ENCODE results near the gene MGAT5B.

The MGAT5B gene

GRCh38 chr17:76932402-76933333 lies 64.5 kb downstream of the MGAT5B start:
- DNase-seq: no peak

GRCh38 chr17:76934561-76935320 lies 66.5 kb downstream of the MGAT5B start:
- DNase-seq: no peak

- no peak for DNase-seq
Observed at GRCh38 chr17:76935331-76935730, 67.1 kb downstream of the MGAT5B start.

- no peak for DNase-seq
Observed at GRCh38 chr17:76937238-76937637, 69.0 kb downstream of the MGAT5B start.

DNA sequence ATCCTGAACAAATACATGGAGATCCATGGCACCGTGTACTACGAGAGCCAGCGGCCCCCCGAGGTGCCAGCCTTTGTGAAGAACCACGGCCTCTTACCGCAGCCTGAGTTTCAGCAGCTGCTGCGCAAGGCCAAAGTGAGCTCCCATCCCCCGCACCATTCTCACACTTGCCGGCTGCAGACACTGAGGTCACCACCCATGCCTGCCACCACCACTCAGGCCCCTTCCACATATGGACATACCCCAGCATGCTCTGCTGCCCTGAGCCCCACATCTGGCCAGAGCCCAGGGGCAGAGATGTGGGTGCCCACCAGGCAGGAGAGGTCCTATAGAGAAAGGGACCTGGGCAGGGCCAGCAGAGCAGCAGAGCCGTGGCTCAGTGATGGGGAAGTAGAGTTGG lies 69.8 kb downstream of the MGAT5B start:
- no peak for DNase-seq

- no peak for DNase-seq
Observed at GRCh38 chr17:76940295-76940694, 72.1 kb downstream of the MGAT5B start.

DNA sequence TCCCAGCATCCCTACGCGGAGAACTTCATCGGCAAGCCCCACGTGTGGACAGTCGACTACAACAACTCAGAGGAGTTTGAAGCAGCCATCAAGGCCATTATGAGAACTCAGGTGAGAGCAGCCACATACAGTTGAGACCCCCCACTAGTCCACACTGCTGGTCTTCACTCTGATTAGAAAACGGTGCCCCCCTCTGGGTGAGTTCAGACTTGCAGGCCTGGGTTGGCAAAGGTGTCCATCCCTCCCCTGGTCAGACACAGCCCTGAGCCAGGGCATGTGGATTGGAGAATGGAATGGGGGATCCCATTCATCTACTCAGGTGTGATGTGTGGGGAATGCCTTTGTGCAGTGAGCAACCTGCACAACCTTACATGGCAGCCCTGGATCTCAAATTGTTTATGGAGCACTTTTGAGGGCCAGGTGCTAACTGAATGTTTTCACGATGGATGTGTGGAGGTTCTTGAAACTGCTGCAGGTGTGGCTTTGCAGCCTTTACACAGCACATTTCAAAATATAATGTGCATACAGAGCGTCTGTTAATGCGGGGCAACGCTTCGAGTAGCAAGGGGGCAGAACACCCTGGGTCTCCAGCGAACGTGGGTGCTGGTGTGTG lies 72.6 kb downstream of the MGAT5B start:
- DNase-seq: no peak

GRCh38 chr17:76943202-76943601 lies 75.0 kb downstream of the MGAT5B start:
- no peak for DNase-seq

- no peak for DNase-seq
Observed at GRCh38 chr17:76943781-76944213, 75.6 kb downstream of the MGAT5B start.

- DNase-seq: no peak
Observed at GRCh38 chr17:76944477-76944876, 76.3 kb downstream of the MGAT5B start.

GRCh38 chr17:76946111-76946771 lies 78.0 kb downstream of the MGAT5B start:
- no peak for DNase-seq

GRCh38 chr17:76946772-76947135 lies 78.5 kb downstream of the MGAT5B start:
- DNase-seq: no peak

- DNase-seq: no peak
Observed at GRCh38 chr17:76947309-76947708, 79.1 kb downstream of the MGAT5B start.

GRCh38 chr17:76947771-76948170 lies 79.6 kb downstream of the MGAT5B start:
- no peak for DNase-seq

DNA sequence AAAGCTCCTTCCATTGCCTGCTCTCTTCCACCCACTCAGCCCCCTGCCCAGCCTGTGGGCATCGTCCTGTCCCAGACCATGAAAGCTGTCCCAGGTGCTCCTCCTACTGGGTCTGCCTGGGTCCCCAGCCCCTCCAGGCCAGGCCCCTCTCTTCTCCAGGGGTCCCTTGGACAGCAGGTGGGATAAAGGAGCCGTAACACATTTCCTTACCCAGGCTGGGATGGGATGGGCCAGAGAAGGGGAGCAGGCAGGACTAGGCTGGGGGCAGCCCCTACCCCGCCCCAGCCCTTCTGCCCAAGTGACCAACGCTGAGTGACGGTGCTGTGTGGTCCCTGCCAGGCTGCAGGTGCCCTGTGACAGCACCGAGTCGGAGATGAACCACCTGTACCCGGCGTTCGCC lies 80.1 kb downstream of the MGAT5B start:
- DNase-seq: no peak

- no peak for DNase-seq
Observed at GRCh38 chr17:76948726-76949342, 80.6 kb downstream of the MGAT5B start.

GRCh38 chr17:76949913-76950695 lies 81.9 kb downstream of the MGAT5B start:
- no peak for DNase-seq

DNA sequence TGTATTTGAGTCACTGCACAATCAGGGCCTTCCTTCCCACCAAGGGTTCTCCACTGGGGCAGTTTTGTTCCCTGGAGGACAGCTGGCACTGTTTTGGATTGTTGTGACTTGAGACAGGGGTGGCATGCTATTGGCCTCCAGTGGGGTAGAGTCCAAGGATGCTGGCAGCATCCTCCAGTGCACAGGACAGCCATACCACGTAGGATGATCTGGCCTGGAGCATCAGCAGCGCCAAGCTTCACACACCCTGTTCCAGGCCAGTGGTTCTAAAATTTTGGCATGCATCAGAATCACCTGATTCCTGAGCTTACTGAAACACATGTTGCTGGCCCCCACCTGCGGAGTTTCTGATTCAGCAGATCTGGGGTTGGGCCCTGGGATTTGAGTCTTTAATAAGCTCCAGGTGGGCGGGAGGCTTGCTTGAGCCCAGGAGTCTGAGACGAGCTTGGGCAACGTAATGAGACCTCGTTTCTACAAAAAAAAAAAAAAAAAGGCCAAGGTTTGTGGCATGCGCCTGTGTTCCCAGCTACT lies 83.2 kb downstream of the MGAT5B start:
- no peak for DNase-seq

DNA sequence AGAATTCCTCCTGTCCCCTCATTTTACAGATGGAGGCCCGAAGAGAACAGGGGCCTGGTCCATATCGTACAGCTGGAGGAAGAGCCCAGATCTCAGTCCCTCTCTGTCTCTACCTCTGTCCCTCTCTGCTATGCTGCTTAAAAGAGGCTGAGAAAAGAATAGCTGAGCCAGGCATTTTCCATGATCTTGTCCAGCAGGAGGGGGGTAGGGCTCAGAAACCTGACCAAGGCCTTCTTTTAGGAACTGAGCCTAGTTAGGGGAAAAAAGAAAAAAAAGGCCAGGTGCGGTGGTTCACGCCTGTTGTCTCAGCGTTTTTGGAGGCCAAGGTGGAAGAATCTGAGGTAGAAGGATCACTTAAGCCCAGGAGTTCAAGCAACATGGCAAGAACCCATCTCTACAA lies 84.2 kb downstream of the MGAT5B start:
- DNase-seq: no peak

GRCh38 chr17:76953066-76953465 lies 84.9 kb downstream of the MGAT5B start:
- DNase-seq: no peak

DNA sequence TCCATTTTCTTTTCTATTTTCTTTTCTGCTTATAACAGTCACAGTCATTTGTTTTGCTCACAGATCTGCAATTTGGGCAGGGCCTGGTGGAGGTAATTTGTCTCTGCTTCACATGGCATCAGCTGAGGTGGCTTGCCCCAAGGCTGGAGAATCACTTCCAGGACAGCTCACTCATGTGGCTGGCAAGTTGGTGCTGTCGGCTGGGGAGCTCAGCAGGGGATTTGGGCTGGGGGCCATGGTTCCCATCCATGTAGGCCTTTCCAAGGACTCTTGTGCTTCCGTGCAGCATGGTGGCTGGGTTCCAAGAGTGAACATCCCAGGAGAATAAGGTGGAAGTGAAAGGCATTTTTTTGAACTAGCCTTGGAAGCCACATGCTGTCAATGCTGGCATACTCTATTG lies 85.7 kb downstream of the MGAT5B start:
- peak; percentile 35 for DNase-seq
